Transverse colon (tissue), 4 donors: Measurements from ENCODE around the gene WDR37.

Source experiments
- CTCF ChIP-seq, 5 experiments: fragments of 200-600 bp in 3 of 5; fragments of 450-650 bp in 2 of 5; sonication (generic) in 3 of 5; IDR thresholded peaks; 1 replicate in 2 of 5; 2 replicates in 3 of 5; pipeline ENCODE4 v1.5.1; 2016 to 2017; ENCODE audit warnings: antibody characterized with exemption in 5 of 5, inconsistent platforms in 3 of 5, mild to moderate bottlenecking in 2 of 5, moderate library complexity in 1 of 5
- POLR2AphosphoS5 ChIP-seq, 3 donors: sonication (generic); formaldehyde crosslinking; IDR thresholded peaks; one replicate each; pipeline ENCODE4 v1.6.1; 2016; ENCODE audit warnings: antibody characterized with exemption in 3 of 3

- TF ChIP-seq CTCF (IDR thresholded peaks at IDR 0.05) (no peak), POLR2AphosphoS5 (IDR thresholded peaks at IDR 0.05) (no peak)
Observed at GRCh38 chr10:1166828-1167275, 110.7 kb downstream of the WDR37 start.
